Astrocyte (in vitro differentiated cells and primary cell): ENCODE measurements around the gene ZNF687. TPM values are rescaled to one million over a fixed set of nuclear protein-coding genes. Genes with fewer than 3 reads are reported as not detected.

Source experiments
- total RNA-seq: library from RNA; stranded (reverse); gene quantifications from 2 replicates; pipeline ENCODE4 v1.2.1, GENCODE V29; 2021

The ZNF687 gene
- total RNA-seq, 1 donor from 2014 or later, result 15.4 TPM

Other genes with a start within 250 kb of the ZNF687 start
- gene BNIPL, start 245.7 kb upstream of the ZNF687 start, total RNA-seq, result 0.29 and 0.73 TPM in 2 replicates
- gene C1orf56, start 234.5 kb upstream of the ZNF687 start, total RNA-seq, result 1.3 and 1.7 TPM in 2 replicates
- 107 and 116 TPM in 2 replicates for gene CDC42SE1, start 222.7 kb upstream of the ZNF687 start, total RNA-seq
- 69.3 and 77.4 TPM in 2 replicates for gene MLLT11, start 221.9 kb upstream of the ZNF687 start, total RNA-seq
- gene GABPB2, start 211.5 kb upstream of the ZNF687 start, total RNA-seq, result 3.6 and 3.8 TPM in 2 replicates
- gene SEMA6C, start 135.7 kb upstream of the ZNF687 start, total RNA-seq, result 7.4 and 7.5 TPM in 2 replicates
- not detected in 2 replicates for gene TNFAIP8L2, start 125.7 kb upstream of the ZNF687 start, total RNA-seq
- gene LYSMD1, start 116.4 kb upstream of the ZNF687 start, total RNA-seq, result 9.5 and 9.9 TPM in 2 replicates
- 64.3 and 66.5 TPM in 2 replicates for gene SCNM1, start 116.2 kb upstream of the ZNF687 start, total RNA-seq
- gene TMOD4, start 106.3 kb upstream of the ZNF687 start, total RNA-seq, result 1.4 TPM in 1 of 2 replicates, not detected in the other
- 59.0 and 62.2 TPM in 2 replicates for gene VPS72, start 92.1 kb upstream of the ZNF687 start, total RNA-seq
- 104 and 121 TPM in 2 replicates for gene PIP5K1A, start 83.7 kb upstream of the ZNF687 start, total RNA-seq
- 154 and 171 TPM in 2 replicates for gene PSMD4, start 27.6 kb upstream of the ZNF687 start, total RNA-seq
- 59.4 and 67.8 TPM in 2 replicates for gene PI4KB, start 45.1 kb downstream of the ZNF687 start, total RNA-seq
- 55.3 and 61.3 TPM in 2 replicates for gene RFX5, start 65.0 kb downstream of the ZNF687 start, total RNA-seq
- 7.2 and 7.3 TPM in 2 replicates for gene SELENBP1, start 90.4 kb downstream of the ZNF687 start, total RNA-seq
- gene PSMB4, start 117.3 kb downstream of the ZNF687 start, total RNA-seq, result 314 and 316 TPM in 2 replicates
- 58.8 and 63.9 TPM in 2 replicates for gene POGZ, start 177.2 kb downstream of the ZNF687 start, total RNA-seq
- gene CGN, start 229.1 kb downstream of the ZNF687 start, total RNA-seq, result 8.8 and 8.9 TPM in 2 replicates